ENCODE results near the gene CYBC1. TPM values are rescaled to one million over a fixed set of nuclear protein-coding genes. Genes with fewer than 3 reads are reported as not detected.
"Not testable (repeated sequence)": the region's sequence is repeated elsewhere in the genome, so short reads cannot be mapped to it uniquely, and the experiment has no call there.

CYBC1 gene
- total RNA-seq, 1 experiment from 2014 or later: 95.4 TPM

- H3K9me3 ChIP-seq (ENCODE audit: control insufficient read depth in 1 of 2, insufficient read depth in 1 of 2, low read depth in 1 of 2, low read length in 2 of 2); POLR2A ChIA-PET; H2AFZ ChIP-seq (ENCODE audit: low read depth, low read length, poor library complexity, severe bottlenecking); H3K79me2 ChIP-seq (ENCODE audit: insufficient read depth, low read length); ATAC-seq; H3K9me2 ChIP-seq (ENCODE audit: insufficient read depth); CTCF ChIA-PET; RAD21 ChIA-PET (ENCODE audit: low non-redundant PET in 1 of 2, low total read pairs in 2 of 2, uncharacterized antibody in 2 of 2, unreplicated experiment in 2 of 2); H4K20me1 ChIP-seq (ENCODE audit: insufficient read depth); H3K27ac ChIP-seq (ENCODE audit: low read depth, low read length); DNase-seq (ENCODE audit: low read depth, low spot score); H3K4me3 ChIP-seq (replicated peaks in 1 of 2; ENCODE audit: low read depth in 1 of 2, low read length in 2 of 2); H3K27me3 ChIP-seq (ENCODE audit: insufficient read depth, low read length); H3K9ac ChIP-seq (ENCODE audit: low read length): not testable (repeated sequence)
- H3K4me1 ChIP-seq (ENCODE audit: control insufficient read depth in 1 of 2, insufficient read depth in 2 of 2, low read length in 2 of 2): peaks cover 8 to 19% of the 10 kb centered on the region in 2 experiments; a peak in 3 of 4 replicates
- H3K36me3 ChIP-seq (ENCODE audit: control insufficient read depth in 1 of 2, insufficient read depth in 2 of 2, low read length in 2 of 2): peaks cover 14 to 32% of the 10 kb centered on the region in 2 experiments; a peak in 3 of 4 replicates
- BruUV-seq (replicated peaks): TSS peak; percentile 44
- intact Hi-C loops (cut with micrococcal nuclease): loop anchor here (2.0 kb wide), 1 partner anchor 35 kb away; no protein-coding TSS in a partner anchor
- H3K4me2 ChIP-seq (ENCODE audit: low read length): peak overlapping the region; percentile 76; the same call in 1 of the 2 replicates
Measured at GRCh38 chr17:82459936-82460335, 9.4 kb upstream of the CYBC1 start.

GRCh38 chr17:82458885-82459424, 8.4 kb upstream of the CYBC1 start:
- Histone ChIP-seq H4K20me1 (ENCODE audit: insufficient read depth) (no peaks in the 10 kb centered on the region), H3K4me3 (replicated peaks in 1 of 2; ENCODE audit: low read depth in 1 of 2, low read length in 2 of 2) (peak overlapping the region; percentile 76 to 96), H3K9ac (ENCODE audit: low read length) (peak overlapping the region; percentile 86), H3K27me3 (ENCODE audit: insufficient read depth, low read length) (no peaks in the 10 kb centered on the region), H3K4me2 (ENCODE audit: low read length) (peak overlapping the region; percentile 76), H3K9me2 (ENCODE audit: insufficient read depth) (no peaks in the 10 kb centered on the region), H3K36me3 (ENCODE audit: control insufficient read depth in 1 of 2, insufficient read depth in 2 of 2, low read length in 2 of 2) (peaks cover 8 to 22% of the 10 kb centered on the region in 2 experiments; a peak in 3 of 4 replicates), H3K79me2 (ENCODE audit: insufficient read depth, low read length) (peaks cover 5% of the 10 kb centered on the region; the same call in 1 of the 2 replicates), H3K27ac (ENCODE audit: low read depth, low read length) (peak overlapping the region; percentile 99), H3K9me3 (ENCODE audit: control insufficient read depth in 1 of 2, insufficient read depth in 1 of 2, low read depth in 1 of 2, low read length in 2 of 2) (no peaks in the 10 kb centered on the region), H2AFZ (ENCODE audit: low read depth, low read length, poor library complexity, severe bottlenecking) (no peak overlapping the region), H3K4me1 (ENCODE audit: control insufficient read depth in 1 of 2, insufficient read depth in 2 of 2, low read length in 2 of 2) (peaks cover 8 to 19% of the 10 kb centered on the region in 2 experiments; a peak in 3 of 4 replicates)
- no TSS peak for BruUV-seq (replicated peaks)
- POLR2A ChIA-PET: interaction anchor here (0.6 kb wide), 1 partner anchor 175 kb away, joined by 4 read pairs; no protein-coding TSS in a partner anchor
- DNase-seq (ENCODE audit: low read depth, low spot score) (no peak), ATAC-seq (peak; percentile 37; the same call in 1 of the 2 replicates)
- CTCF ChIA-PET: no interaction called here
- intact Hi-C loops (cut with micrococcal nuclease): loop anchor here (1.0 to 2.0 kb wide), 3 partner anchors 9 to 92 kb away; partner anchors contain the start of gene CYBC1
- RAD21 ChIA-PET (ENCODE audit: low non-redundant PET in 1 of 2, low total read pairs in 2 of 2, uncharacterized antibody in 2 of 2, unreplicated experiment in 2 of 2): no interaction called here
- TF ChIP-seq EGR1 (IDR thresholded peaks at IDR 0.05; ENCODE audit: low read depth) (no peak), SP1 (IDR thresholded peaks at IDR 0.05; ENCODE audit: low read depth) (no peak), ZFX (IDR thresholded peaks at IDR 0.05) (no peak), CTCF (IDR thresholded peaks at IDR 0.05 in 2 of 3, conservative IDR thresholded peaks at IDR 0.05 in 1 of 3; ENCODE audit: borderline replicate concordance in 1 of 3, insufficient read depth in 1 of 3, low read depth in 2 of 3, low read length in 2 of 3) (no peak), ELF1 (IDR thresholded peaks at IDR 0.05; ENCODE audit: borderline replicate concordance, low read depth) (no peak), RAD21 (IDR thresholded peaks at IDR 0.05; ENCODE audit: low read depth) (no peak), ZNF274 (IDR thresholded peaks at IDR 0.05; ENCODE audit: low read depth, low read length) (no peak), TCF7L2 (IDR thresholded peaks at IDR 0.05; ENCODE audit: borderline replicate concordance, extremely low read depth, insufficient read depth, insufficient read length) (no peak), MAX (IDR thresholded peaks at IDR 0.05) (no peak), CBX3 (IDR thresholded peaks at IDR 0.05; ENCODE audit: low read depth) (no peak), JUND (IDR thresholded peaks at IDR 0.05) (no peak), REST (IDR thresholded peaks at IDR 0.05; ENCODE audit: low read depth) (no peak), FOSL1 (IDR thresholded peaks at IDR 0.05; ENCODE audit: low read depth) (no peak), EZH2phosphoT487 (IDR thresholded peaks at IDR 0.05; ENCODE audit: borderline replicate concordance) (no peak), EZH2 (IDR thresholded peaks at IDR 0.05) (no peak), SIN3A (IDR thresholded peaks at IDR 0.05; ENCODE audit: low read depth) (no peak)

All from HCT116 (cell line).